NK-92 (cell line): ENCODE results near the gene SPRED2.
A peak's percentile ranks its signal among the peaks of the same experiment; 100 is the strongest.

Source experiments
- DNase-seq: peaks from one replicate; lab custom pipeline; 2025; ENCODE audit not compliant: unreplicated experiment; lab: John Stamatoyannopoulos, UW

SPRED2 gene

DNA sequence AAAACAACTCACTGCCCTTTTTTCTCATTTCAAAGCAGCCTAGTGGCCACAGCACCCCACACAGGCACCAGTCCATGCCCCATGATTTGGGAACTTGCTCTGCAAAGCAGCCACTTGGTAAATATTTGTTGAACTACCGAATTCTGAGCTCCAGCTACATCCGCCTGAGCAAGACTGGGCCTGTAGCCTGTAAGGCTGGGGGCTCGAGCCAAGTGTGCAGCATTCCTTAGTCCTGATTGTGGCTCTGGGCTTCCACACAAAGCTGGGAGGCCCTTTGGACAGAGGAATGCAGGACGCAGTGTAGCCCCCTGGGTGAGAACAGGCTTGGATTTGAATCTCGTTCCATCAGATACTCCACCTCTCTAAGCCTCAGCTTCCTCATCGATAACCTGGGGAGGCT is 116.3 kb downstream of the SPRED2 start:
- DNase-seq, result no peak

DNA sequence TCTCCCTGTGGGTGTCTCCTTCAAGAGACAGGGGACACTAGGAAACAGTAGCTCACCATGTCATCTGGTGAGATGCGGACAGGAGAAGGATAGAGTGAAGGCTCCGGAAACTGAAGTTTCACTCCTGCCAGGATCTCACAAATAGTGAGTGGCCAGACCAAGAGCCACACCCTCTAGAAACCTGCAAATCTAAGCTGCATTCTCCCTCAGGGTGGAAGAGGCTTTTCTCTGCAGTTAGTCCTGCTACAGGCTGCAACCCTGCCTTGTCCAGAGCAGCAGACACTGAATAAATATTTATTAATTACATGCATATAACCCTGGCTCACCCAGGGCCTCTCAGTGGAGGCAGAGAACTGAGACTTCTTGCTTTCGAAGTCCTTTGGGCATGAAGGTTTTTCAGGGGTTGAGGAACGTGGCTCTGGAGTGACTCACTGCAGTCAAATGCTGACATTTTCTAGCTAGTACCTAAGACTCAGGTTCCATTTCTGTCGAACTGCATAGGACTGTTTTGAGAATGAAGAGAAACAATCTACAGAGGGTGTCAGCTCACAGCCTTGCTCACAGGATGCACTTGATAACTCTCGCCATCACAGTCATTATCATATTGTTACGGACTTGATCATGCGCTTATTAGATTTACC is 117.5 kb downstream of the SPRED2 start:
- no peak for DNase-seq

DNA sequence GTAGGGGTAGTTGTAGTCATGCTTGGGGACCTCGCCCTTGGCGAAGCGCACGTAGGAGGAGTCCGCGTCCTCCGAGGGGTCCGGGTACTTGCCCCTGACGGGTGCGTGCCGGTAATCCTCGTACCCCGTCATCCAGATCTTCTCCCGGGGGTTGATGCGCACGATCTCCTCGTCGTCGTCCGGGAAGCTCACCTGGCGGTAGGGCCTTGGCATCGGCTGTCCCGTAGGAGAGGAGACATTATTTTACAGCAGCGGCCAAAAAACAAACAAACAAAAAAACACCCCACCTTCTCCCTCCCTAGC is 118.5 kb downstream of the SPRED2 start:
- DNase-seq, result no peak

DNA sequence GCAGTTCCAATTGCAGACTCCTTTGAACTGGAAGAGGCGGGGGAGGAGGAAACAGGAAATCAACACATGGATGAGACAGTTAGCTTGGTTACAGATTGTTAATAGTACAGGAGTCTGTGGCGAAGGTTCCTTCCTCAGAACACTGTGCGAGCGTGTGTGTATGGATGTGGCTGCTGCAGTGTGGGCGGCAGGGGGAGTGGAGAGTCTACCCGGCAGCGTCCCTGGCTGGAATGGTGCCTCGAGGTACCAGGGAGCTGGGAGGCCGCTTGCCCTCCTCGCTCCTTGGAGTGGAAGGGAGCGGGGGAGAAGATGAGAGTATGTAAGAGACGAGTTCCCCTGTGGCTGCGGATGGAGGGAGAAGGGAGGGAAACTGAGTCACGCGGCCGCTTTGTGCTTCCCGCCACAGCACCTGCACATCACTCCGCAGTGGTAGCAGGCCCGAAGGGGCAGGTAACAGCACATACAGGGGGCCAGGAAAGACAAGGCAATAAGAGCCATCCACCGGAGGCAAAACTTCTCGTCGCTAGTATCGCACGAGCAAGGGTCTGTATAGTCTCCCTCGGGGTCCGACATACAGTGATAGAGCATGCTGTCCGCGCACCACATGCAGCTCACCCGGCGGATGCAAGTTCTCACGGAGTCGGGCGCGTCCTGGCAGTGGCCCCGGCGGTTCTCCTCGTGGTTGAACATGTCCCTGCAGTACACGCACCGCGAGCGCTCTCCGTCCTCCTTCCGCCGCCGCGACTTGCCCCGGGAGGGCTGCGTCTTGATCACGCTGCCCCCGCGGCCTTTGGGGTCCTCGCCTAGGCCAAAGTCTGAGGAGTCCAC is 119.1 kb downstream of the SPRED2 start:
- no peak for DNase-seq

DNA sequence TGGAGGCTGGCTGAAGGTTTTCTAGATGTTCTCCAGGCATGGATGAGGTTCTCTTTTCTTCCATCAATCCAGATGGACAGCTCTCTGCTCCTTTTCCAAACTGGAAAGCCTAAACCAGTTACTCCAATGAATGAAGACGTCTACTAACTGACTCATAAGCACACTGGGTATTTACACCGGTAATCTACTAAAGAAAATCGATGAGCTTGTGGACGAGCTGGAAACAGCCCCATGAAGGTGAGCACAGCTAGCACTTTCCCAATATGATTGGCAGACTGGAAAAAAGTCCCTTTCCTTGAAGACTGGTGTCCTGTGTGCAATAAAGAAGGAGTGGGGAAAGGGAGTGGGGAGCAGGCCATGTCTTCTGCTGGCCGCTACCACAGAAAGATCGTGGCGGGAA is 120.8 kb downstream of the SPRED2 start:
- no peak for DNase-seq

DNA sequence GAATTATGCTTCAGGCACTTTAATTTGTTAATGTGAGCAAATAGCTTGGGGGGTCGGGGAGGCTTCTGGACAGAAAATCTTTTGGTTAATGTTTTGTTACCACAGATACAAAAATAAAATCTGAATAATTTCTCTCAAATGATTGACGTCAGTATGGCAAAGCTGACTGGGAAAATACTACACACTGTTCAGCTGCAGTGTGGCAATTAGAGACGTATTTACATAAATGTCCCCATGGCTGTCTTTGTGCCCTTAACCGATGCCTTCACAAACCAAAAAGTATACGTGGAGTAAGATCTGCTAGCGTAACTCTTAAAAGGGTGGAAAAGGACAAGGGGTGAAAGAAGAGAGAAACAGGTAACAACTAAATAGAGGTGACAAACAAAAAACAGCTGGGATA is 121.3 kb downstream of the SPRED2 start:
- DNase-seq, result no peak

DNA sequence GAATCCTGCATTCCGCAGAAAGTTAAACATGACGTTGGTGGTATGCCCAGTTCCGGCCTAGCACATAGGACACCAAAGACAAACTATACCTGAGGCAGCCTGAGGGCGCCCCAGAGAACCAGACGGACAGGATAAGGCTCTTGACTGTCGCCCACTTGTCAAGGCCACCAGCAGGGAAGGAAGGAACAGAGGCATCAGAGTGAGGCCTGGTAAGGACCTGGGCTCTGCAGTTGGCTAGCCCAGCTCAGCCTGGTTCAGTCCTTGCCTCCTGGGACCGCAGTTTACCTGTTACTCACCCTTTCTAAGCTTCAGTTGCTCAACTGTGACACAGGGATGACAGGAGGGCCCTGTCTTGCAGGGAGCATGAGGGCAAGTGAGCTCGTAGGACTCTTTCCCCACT is 122.7 kb downstream of the SPRED2 start:
- DNase-seq, result no peak

DNA sequence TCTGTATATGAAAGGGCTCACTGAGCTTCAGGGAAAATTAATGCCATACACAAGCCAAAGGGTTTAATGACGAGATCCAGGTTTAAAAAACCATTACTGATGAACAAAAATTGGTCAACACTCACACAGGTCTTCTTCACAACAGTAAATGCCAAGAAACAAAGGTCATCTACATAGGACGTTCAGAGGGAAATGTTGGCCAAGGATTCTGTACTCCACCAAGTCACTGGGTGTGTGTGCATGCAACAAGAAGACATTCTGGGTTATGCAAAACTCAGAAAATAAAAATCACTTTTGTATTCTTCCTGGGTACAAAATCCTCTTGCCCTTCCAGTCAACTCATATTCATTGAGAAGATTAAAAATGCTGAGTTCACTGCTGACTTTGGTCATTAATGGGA is 126.5 kb downstream of the SPRED2 start:
- no peak for DNase-seq

DNA sequence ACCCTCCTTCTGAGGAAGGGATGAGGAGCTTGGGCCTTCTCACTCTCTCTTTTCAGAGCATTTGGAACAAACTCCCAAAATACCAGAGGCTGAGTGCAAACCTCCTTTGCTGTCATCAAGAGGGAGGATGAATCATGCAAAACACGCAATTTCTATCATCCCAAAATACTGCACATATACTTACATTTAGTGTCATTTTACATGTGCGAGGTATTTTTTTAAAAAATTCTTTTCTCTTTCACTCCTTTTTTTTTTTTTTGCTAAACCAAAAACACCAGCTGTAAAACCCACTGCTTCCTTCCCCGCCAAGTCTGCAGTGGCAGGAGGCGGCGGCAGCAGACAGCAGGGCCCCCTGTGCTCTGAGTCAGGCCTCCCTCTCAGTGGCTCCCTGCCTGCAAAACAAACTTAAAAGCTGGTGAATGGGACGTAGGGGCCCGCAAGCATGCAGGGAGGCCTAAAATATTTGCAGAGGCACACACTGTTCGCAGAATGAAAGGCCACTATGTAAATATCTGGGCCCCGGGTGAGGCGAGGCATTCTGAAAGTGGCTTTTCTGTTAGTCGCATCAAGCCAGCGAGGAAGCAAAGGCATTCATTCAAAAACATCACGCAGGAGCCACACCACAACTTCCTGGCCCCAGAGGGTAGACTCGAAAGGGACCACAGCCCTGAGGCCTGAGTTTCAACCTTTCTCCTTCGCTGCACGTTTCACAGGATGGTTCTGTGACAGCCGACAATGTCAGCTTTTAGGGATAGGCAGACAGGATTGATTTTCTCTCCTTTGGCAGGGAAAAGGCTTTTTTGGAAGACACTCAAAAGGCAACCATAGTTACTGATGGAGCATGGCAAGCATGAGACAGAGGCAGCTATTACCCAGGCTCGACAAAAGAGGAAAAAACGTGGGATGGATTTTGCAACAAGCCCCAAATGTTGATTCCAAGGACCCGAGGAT is 131.4 kb downstream of the SPRED2 start:
- DNase-seq, result peak; percentile 24

DNA sequence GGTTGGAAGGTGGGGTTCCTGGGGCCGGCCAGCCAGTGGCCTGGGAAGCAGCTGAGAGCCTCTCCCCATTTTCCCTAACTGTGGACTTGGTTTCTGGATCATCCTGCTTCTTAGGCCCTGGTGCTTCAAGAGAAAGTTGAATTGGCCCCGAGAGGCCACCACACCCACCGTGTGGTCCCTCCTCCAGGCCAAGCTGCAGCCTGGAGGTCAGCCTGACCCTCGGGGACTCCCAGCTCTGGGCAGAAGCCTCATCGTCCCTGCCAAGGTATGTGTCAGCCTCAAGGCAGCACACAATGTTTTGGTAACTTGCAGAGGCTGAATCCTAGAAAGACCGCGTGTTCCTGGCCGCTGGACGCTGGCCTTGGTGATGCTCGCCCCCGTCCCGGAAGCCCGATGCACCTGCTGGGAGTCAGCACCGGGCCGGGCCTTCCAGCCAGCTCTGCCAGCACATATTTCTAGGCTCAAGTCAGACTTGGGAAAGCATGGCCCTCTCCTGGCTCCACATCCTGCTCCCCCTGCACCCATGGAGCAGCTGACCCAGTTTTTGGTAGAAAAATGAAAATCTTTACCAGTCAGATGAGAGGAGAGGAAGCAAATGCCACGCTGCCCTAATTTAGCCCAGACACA is 132.2 kb downstream of the SPRED2 start:
- no peak for DNase-seq

DNA sequence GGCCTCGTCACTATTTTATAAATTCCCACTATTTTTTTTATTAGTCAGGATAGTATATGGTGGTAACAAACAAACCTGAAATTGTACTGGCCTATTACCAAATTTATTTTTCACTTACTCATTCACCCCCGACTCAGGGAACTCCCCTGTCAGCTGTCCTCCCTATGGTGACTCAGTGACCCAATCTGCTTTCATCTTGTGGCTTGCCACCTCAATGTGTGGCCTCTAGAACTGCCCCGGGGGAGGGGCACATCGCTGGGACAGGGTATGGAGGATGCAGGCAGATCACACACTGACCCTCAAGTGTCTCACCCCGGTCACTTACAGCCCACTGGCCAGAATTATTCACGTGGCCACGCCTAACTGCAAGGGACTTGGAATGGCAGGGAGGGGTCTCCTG is 133.2 kb downstream of the SPRED2 start:
- no peak for DNase-seq

DNA sequence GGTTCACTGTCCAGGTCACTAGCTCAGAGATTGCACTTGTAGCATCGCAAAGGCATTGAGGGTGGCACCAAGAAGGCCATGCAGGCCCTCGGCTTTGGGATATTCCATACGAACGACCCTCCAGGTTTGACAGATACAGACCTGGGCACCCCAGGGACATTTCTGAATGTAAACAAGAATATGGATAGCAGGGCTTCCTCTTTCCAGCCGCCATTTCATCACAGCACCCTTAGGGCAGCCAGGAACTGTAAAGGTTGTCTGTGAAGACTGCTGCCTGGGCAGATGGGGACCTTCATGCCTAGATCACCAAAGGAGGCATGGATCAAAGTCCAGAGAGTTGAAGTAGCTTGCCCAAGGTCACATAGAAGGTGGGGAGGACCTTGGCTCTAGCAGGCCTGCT is 134.3 kb downstream of the SPRED2 start:
- no peak for DNase-seq

DNA sequence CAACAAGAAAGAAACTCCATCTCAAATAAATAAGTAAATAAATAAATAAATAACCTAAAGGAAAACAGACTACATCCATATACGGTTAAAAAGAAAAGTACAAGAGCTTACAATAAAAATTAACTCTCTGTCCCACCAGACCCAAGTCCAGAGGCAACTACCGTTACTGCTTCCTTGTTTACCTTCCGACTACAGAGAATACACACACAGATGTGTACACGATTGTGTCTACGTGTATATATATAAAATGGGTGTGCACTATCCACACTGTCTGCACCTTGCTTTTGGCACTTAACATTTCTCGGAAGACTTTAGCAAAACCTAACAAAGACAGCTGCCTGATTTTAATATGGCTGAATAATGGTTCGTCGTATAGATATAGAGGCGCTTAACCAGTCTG is 134.9 kb downstream of the SPRED2 start:
- DNase-seq, result no peak

DNA sequence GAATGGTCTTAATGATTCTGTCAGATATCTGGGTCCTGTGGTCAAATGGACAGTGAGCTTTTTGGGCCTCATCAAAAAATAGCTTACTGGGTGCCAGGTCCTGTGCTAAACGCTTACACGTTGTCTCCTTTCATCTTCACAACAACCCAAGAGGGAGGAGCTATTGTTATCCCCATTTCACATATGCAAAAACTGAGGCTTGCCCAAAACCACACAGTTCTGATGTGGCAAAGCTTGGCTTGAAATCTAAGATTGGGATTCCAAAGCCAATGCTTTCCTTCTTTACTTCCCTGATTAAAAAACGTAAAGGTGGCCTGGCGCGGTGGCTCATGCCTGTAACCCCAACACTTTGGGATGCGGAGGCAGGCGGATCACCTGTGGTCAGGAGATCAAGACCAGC is 135.4 kb downstream of the SPRED2 start:
- DNase-seq, result no peak

DNA sequence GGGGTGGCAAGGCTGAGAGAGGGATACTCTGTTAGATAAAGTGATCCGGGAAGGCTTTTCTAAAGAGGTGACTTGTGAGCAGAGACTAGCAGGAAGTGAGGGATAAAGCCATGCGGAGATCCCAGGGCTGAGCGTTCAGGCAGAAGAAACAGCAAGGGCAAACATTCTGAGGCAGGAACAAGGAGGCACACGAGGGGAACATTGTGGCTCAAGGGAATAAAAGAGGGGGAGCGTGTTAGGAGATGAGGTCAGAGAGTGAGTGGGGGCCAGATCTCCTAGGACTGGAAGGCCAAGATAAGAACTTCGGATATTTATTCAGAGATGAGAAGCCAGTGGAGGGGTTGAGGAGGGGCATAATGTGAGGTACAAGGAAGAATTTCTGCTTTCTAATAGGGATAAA is 137.7 kb downstream of the SPRED2 start:
- DNase-seq, result no peak

DNA sequence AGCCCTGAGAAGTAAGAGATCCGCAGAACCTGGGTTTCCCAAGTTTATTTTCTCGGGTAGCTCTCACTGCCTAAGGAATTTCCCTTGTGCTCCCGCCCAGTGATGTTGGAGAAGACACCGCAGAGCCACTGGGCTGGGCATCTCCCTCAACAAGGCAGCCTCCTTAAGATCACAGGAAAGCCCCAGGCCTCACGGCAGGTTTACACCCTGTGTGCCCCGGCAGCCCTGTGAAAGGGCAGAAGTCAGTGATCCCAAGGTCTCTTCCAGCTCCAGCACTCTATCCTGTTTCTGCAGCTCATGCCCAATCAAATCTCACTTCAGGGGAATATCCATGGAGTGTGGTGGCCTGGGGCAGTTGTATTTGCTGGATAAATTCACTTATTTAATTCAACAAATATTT is 138.3 kb downstream of the SPRED2 start:
- no peak for DNase-seq

DNA sequence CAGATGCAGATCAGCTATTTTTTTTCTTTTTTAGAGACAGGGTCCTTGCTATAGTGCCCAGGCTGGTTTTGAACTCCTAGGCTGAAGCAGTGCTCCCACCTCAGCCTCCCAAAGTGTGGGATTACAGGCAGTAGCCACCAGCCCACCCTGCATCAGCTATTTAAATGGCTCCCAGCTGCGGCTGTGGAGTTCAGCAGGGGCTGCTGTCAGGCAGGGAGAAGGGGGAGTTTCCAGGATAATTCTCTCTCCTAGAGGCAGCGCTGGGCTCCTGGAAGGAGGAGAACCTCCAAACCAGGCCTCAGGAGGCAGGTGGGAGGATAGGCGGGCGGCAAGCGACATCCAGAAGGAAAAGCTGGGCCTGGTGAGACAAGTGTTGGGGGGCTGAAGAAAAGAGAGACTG is 139.0 kb downstream of the SPRED2 start:
- DNase-seq, result no peak

DNA sequence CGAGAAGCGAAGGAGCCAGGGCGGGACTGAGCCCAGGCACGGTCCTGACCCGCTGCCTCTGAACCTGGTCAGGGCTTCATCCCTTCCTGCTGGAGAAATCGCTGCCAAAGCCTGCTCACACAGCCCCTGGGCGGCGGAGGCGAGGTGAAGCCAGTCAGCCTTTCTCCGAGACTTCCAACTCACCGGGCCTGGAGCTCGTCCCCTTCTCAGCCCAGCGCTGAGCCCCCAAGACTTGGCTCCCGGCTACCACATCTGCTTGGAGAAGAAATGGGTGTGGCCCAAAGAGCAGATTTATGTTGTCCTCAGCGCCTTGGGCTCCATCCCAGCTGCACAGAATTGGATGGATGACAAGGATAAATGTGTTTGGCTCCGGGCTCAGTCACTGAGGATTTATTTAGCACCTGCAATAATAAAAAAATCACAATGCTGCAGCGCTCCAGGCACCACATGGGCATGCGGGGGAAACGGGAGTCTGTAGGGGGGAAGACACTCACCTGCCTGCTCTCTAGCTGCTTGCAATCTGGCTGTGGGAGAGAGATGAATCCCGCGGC is 139.9 kb downstream of the SPRED2 start:
- DNase-seq, result no peak

DNA sequence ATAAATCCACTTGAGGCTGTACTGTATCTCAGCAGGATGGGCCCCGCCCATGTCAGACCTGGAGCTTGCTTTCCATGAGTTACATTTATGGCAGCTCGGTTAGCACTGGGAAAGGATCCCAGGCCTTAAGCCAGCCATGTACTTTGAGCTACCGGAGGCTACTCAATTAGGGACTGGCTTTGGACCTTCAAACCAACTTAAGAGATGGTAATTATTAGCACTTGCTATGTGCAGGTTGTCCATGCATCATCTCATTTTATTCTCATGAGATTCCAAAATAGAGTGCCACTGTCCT is 140.3 kb downstream of the SPRED2 start:
- no peak for DNase-seq

DNA sequence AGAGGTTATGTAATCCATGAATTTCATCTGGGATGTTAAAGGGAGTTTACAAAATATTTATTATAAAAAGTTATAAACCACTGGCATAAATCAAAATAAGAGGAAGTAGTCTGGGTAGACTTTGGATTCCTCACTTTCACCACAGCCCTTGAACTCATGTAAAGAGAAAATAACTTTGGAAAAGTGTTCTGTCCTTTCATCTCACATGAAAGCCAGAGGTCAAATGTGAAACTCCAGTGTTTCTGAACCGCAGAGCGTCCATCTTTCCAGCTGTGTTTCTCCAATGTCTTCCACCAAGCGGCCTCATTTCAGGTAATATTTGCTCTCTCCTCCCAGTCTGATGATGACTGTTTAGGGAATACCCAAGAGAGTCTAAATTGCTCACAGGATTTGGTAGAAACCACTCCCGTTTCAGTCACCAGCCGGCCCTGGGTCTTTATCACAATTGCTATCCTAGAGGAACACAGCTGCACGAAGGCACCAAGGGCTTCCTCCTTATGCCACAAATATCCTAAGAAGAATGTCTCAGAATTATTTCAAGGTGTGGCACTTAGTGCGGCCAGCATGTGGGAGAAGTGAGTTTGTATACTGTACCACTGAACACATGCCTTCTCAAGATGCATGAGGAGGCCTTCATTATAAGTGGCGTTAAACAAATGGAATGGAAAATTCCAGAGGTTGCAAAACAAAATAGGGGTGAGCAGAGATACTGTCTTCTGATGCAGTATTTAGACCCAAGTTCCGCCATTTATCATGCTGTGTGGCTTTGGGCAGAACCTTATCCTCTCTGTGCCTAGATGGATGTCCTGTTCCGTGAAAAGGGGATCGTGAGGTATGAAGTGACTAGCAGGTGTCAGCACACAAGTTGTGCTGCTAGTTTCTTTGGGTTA is 140.9 kb downstream of the SPRED2 start:
- no peak for DNase-seq
